HEK293T (cell line): ENCODE results near the gene NFKBIB.

Source experiments
- CTCF ChIA-PET: fragments of 350-600 bp; formaldehyde crosslinking; extraction: SDS; loops from one replicate; lab custom pipeline; 2021; ENCODE audit warnings: antibody characterized with exemption, inconsistent platforms; lab: Yijun Ruan, JAX
- POLR2A ChIA-PET: fragments of 350-600 bp; formaldehyde crosslinking; extraction: SDS; loops from one replicate; lab custom pipeline; 2020; ENCODE audit warnings: antibody characterized with exemption, inconsistent platforms; lab: Yijun Ruan, JAX
- DNase-seq: peaks from one replicate; pipeline ENCODE4 v3.0.0; 2012; ENCODE audit warnings: mixed read lengths; ENCODE audit errors: extremely low spot score
- ARNT ChIP-seq: fragments of 450-650 bp; IDR thresholded peaks from 2 replicates; pipeline ENCODE4 v1.6.1; 2017; ENCODE audit warnings: mild to moderate bottlenecking
- BHLHE40 ChIP-seq: fragments of 450-650 bp; IDR thresholded peaks from 2 replicates; pipeline ENCODE4 v1.6.1; 2016; ENCODE audit warnings: mild to moderate bottlenecking, moderate library complexity, borderline replicate concordance
- CTBP1 ChIP-seq: fragments of 450-650 bp; IDR thresholded peaks from 2 replicates; pipeline ENCODE4 v1.6.1; 2016; ENCODE audit warnings: borderline replicate concordance
- ELF4 ChIP-seq: fragments of 450-650 bp; IDR thresholded peaks from 2 replicates; pipeline ENCODE4 v1.6.1; 2017; ENCODE audit warnings: antibody characterized with exemption
- FOXA1 ChIP-seq: fragments of 450-650 bp; IDR thresholded peaks from 2 replicates; pipeline ENCODE4 v1.6.1; 2016; ENCODE audit warnings: mild to moderate bottlenecking
- FOXK2 ChIP-seq: fragments of 450-650 bp; IDR thresholded peaks from 2 replicates; pipeline ENCODE4 v1.6.1; 2016; ENCODE audit warnings: mild to moderate bottlenecking
- FOXM1 ChIP-seq: fragments of 450-650 bp; IDR thresholded peaks from 2 replicates; pipeline ENCODE4 v1.6.1; 2017; ENCODE audit warnings: mild to moderate bottlenecking, borderline replicate concordance
- HDGF ChIP-seq: fragments of 450-650 bp; IDR thresholded peaks from 2 replicates; pipeline ENCODE4 v1.6.1; 2017; ENCODE audit warnings: antibody characterized with exemption, borderline replicate concordance
- L3MBTL2 ChIP-seq: fragments of 450-650 bp; conservative IDR thresholded peaks from 2 replicates; pipeline ENCODE4 v1.6.1; 2016; ENCODE audit warnings: mild to moderate bottlenecking
- LEF1 ChIP-seq: fragments of 450-650 bp; IDR thresholded peaks from 2 replicates; pipeline ENCODE4 v1.6.1; 2017; ENCODE audit warnings: mild to moderate bottlenecking, borderline replicate concordance
- NFRKB ChIP-seq: fragments of 450-650 bp; IDR thresholded peaks from 2 replicates; pipeline ENCODE4 v1.6.1; 2016; ENCODE audit warnings: mild to moderate bottlenecking, moderate library complexity
- PKNOX1 ChIP-seq: fragments of 450-650 bp; IDR thresholded peaks from 2 replicates; pipeline ENCODE4 v1.6.1; 2016
- SP1 ChIP-seq: fragments of 450-650 bp; IDR thresholded peaks from 2 replicates; pipeline ENCODE4 v1.6.1; 2017
- SUZ12 ChIP-seq: fragments of 450-650 bp; IDR thresholded peaks from 2 replicates; pipeline ENCODE4 v1.6.1; 2016; ENCODE audit warnings: mild to moderate bottlenecking
- TARDBP ChIP-seq: fragments of 450-650 bp; IDR thresholded peaks from 2 replicates; pipeline ENCODE4 v1.6.1; 2016
- ZNF384 ChIP-seq: fragments of 450-650 bp; IDR thresholded peaks from 2 replicates; pipeline ENCODE4 v1.6.1; 2016

Gene NFKBIB

GRCh38 chr19:38900743-38901190, 998 bp downstream of the NFKBIB start:
- POLR2A ChIA-PET = interaction anchor here (1.3 to 1.7 kb wide), 6 partner anchors 13 to 253 kb away, joined by 4 to 14 read pairs (median 4); partner anchors contain the start of genes ACTN4, MRPS12 and SARS2
- CTCF ChIA-PET = interaction anchor here (0.7 to 1.8 kb wide), 3 partner anchors 13 to 45 kb away, joined by 5 to 9 read pairs (median 5); partner anchors contain the start of gene SARS2
- no peak for TF ChIP-seq FOXK2
- no peak for TF ChIP-seq CTBP1
- no peak for TF ChIP-seq FOXA1
- no peak for TF ChIP-seq SUZ12
- no peak for TF ChIP-seq LEF1
- TF ChIP-seq ZNF384 = no peak
- TF ChIP-seq ARNT = no peak
- TF ChIP-seq FOXM1 = no peak
- no peak for TF ChIP-seq HDGF
- no peak for TF ChIP-seq PKNOX1
- DNase-seq = no peak

- ChIA-PET CTCF (no interaction called here), POLR2A (no interaction called here)
- DNase-seq = no peak
- TF ChIP-seq NFRKB (no peak), FOXM1 (no peak), L3MBTL2 (no peak), SUZ12 (no peak), LEF1 (no peak), CTBP1 (no peak), TARDBP (no peak), SP1 (no peak), ELF4 (no peak), FOXA1 (no peak), ZNF384 (no peak), FOXK2 (no peak), BHLHE40 (no peak), ARNT (no peak), PKNOX1 (no peak), HDGF (no peak)
Observed at GRCh38 chr19:38901683-38902082, 1.9 kb downstream of the NFKBIB start.

- TF ChIP-seq ZNF384 (no peak), PKNOX1 (no peak), FOXK2 (no peak), SP1 (no peak), TARDBP (no peak)
- POLR2A ChIA-PET = interaction anchor here (1.5 kb wide), 1 partner anchor 56 kb away, joined by 3 read pairs; no protein-coding TSS in a partner anchor
- DNase-seq = no peak
- CTCF ChIA-PET = no interaction called here
Observed at GRCh38 chr19:38904581-38905539, 5.1 kb downstream of the NFKBIB start.

- POLR2A ChIA-PET = interaction anchor here (1.5 kb wide), 1 partner anchor 56 kb away, joined by 3 read pairs; no protein-coding TSS in a partner anchor
Observed at GRCh38 chr19:38905620-38906019, 5.9 kb downstream of the NFKBIB start.

More at GRCh38 chr19:38905620-38906019, 5.9 kb downstream of the NFKBIB start:
- TF ChIP-seq L3MBTL2 (no peak), FOXA1 (no peak), TARDBP (no peak), FOXK2 (no peak), CTBP1 (no peak), PKNOX1 (no peak), LEF1 (no peak), FOXM1 (no peak), ARNT (no peak), ZNF384 (no peak), SP1 (no peak), ELF4 (no peak), SUZ12 (no peak), NFRKB (no peak), BHLHE40 (no peak), HDGF (no peak)
- CTCF ChIA-PET = no interaction called here
- no peak for DNase-seq
